SK-N-SH treated with all-trans-retinoic acid at 6 μM for 48 hours (cell line): ENCODE measurements around the gene KNG1.
"Not testable (repeated sequence)": the region's sequence is repeated elsewhere in the genome, so short reads cannot be mapped to it uniquely, and the experiment has no call there.

Source experiments
- ATAC-seq: fragments of 200-7000 bp; cut with Tn5 transposase; 3 replicates; pipeline ENCODE4 v1.9.1; 2020; ENCODE audit warnings: mild to moderate bottlenecking, moderate library complexity
- ARNTL ChIP-seq: fragments of 450-650 bp; formaldehyde crosslinking; IDR thresholded peaks from 2 replicates; pipeline ENCODE4 v1.5.0; 2020; ENCODE audit warnings: low read depth, mild to moderate bottlenecking, moderate library complexity, borderline replicate concordance
- BACH2 ChIP-seq: fragments of 250-450 bp; sonication (Bioruptor Pico); IDR thresholded peaks from 2 replicates; pipeline ENCODE4 v1.9.0; 2021; ENCODE audit warnings: mild to moderate bottlenecking, borderline replicate concordance
- CSDC2 ChIP-seq: fragments of 250-450 bp; sonication (Bioruptor Pico); IDR thresholded peaks from 2 replicates; pipeline ENCODE4 v1.5.0; 2020; ENCODE audit warnings: mild to moderate bottlenecking, moderate library complexity
- GLIS3 ChIP-seq: fragments of 250-450 bp; sonication (Bioruptor Pico); IDR thresholded peaks from 2 replicates; pipeline ENCODE4 v1.5.0; 2020; ENCODE audit warnings: mild to moderate bottlenecking, moderate library complexity
- ISL1 ChIP-seq: fragments of 250-450 bp; sonication (Bioruptor Pico); IDR thresholded peaks from 2 replicates; pipeline ENCODE4 v2.1.2; 2022; ENCODE audit warnings: mild to moderate bottlenecking, moderate library complexity
- OSR1 ChIP-seq: fragments of 250-450 bp; sonication (Bioruptor Pico); IDR thresholded peaks from 2 replicates; pipeline ENCODE4 v1.8.0; 2022; ENCODE audit warnings: moderate library complexity, mild to moderate bottlenecking, inconsistent platforms
- RARB ChIP-seq: fragments of 250-450 bp; sonication (Bioruptor Pico); IDR thresholded peaks from 2 replicates; pipeline ENCODE4 v1.8.0; 2021; ENCODE audit warnings: mild to moderate bottlenecking, moderate library complexity
- SNAI2 ChIP-seq: fragments of 250-450 bp; sonication (Bioruptor Pico); IDR thresholded peaks from 2 replicates; pipeline ENCODE4 v1.5.0; 2020; ENCODE audit warnings: mild to moderate bottlenecking, moderate library complexity
- TCF4 ChIP-seq: fragments of 250-450 bp; sonication (Bioruptor Pico); IDR thresholded peaks from 2 replicates; pipeline ENCODE4 v1.8.0; 2021; ENCODE audit warnings: mild to moderate bottlenecking, moderate library complexity, borderline replicate concordance
- TOX ChIP-seq: fragments of 250-450 bp; sonication (Bioruptor Pico); IDR thresholded peaks from 2 replicates; pipeline ENCODE4 v1.8.0; 2021; ENCODE audit warnings: mild to moderate bottlenecking, moderate library complexity, borderline replicate concordance
- ZC3H10 ChIP-seq: fragments of 250-450 bp; sonication (Bioruptor Pico); IDR thresholded peaks from 2 replicates; pipeline ENCODE4 v1.5.1; 2021; ENCODE audit warnings: mild to moderate bottlenecking, moderate library complexity
- ZFP3 ChIP-seq: fragments of 250-450 bp; sonication (Bioruptor Pico); IDR thresholded peaks from 2 replicates; pipeline ENCODE4 v1.5.0; 2020; ENCODE audit warnings: mild to moderate bottlenecking, moderate library complexity
- ZFP30 ChIP-seq: fragments of 450-650 bp; formaldehyde crosslinking; IDR thresholded peaks from 2 replicates; pipeline ENCODE4 v1.5.0; 2022; ENCODE audit warnings: mild to moderate bottlenecking, moderate library complexity
- ZNF565 ChIP-seq: fragments of 450-650 bp; formaldehyde crosslinking; conservative IDR thresholded peaks from 2 replicates; pipeline ENCODE4 v1.5.0; 2020; ENCODE audit warnings: low read depth, mild to moderate bottlenecking, moderate library complexity
- ZNF70 ChIP-seq: fragments of 450-650 bp; formaldehyde crosslinking; IDR thresholded peaks from 2 replicates; pipeline ENCODE4 v1.5.0; 2020; ENCODE audit warnings: mild to moderate bottlenecking, moderate library complexity
- ZNF8 ChIP-seq: fragments of 450-650 bp; formaldehyde crosslinking; IDR thresholded peaks from 2 replicates; pipeline ENCODE4 v1.5.0; 2020; ENCODE audit warnings: mild to moderate bottlenecking, moderate library complexity
- TF ChIP-seq, protein P1 (sequence below): fragments of 250-450 bp; sonication (Bioruptor Pico); IDR thresholded peaks from 2 replicates; pipeline ENCODE4 v1.5.1; 2021; ENCODE audit warnings: mild to moderate bottlenecking, moderate library complexity
- TF ChIP-seq, protein P2 (sequence below): fragments of 250-450 bp; sonication (Bioruptor Pico); IDR thresholded peaks from 2 replicates; pipeline ENCODE4 v1.8.0; 2020; ENCODE audit warnings: mild to moderate bottlenecking, moderate library complexity, borderline replicate concordance
- TF ChIP-seq, protein P3 (sequence below): fragments of 250-450 bp; sonication (Bioruptor Pico); IDR thresholded peaks from 2 replicates; pipeline ENCODE4 v1.8.0; 2021; ENCODE audit warnings: low read depth, mild to moderate bottlenecking, moderate library complexity, borderline replicate concordance
- TF ChIP-seq, protein P4 (sequence below): fragments of 250-450 bp; sonication (Bioruptor Pico); IDR thresholded peaks from 2 replicates; pipeline ENCODE4 v1.5.0; 2020; ENCODE audit warnings: mild to moderate bottlenecking, moderate library complexity

KNG1 gene

DNA sequence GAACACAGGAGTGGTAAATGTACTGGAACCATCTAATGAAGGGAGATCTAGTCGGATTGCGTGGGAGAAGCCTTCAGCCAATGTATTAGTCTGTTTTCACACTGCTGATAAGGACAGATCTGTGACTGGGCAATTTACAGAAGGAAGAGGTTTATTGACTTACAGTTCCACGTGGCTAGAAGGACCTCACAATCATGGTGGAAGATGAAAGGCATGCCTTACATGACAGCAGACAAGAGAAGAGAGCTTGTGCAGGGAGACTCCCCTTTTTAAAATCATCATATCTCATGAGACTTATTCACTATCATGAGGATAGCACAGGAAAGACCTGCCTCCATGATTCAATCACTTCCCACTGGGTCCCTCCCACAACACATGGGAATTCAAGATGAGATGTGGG, 34.3 kb upstream of the KNG1 start:
- ATAC-seq, result no peak
- TF ChIP-seq, protein P1, sequence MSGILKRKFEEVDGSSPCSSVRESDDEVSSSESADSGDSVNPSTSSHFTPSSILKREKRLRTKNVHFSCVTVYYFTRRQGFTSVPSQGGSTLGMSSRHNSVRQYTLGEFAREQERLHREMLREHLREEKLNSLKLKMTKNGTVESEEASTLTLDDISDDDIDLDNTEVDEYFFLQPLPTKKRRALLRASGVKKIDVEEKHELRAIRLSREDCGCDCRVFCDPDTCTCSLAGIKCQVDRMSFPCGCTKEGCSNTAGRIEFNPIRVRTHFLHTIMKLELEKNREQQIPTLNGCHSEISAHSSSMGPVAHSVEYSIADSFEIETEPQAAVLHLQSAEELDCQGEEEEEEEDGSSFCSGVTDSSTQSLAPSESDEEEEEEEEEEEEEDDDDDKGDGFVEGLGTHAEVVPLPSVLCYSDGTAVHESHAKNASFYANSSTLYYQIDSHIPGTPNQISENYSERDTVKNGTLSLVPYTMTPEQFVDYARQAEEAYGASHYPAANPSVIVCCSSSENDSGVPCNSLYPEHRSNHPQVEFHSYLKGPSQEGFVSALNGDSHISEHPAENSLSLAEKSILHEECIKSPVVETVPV (CRISPR knock-in tag), result no peak
- TF ChIP-seq TCF4 (CRISPR knock-in tag), result no peak
- TF ChIP-seq ZNF565 (CRISPR knock-in tag), result no peak
- TF ChIP-seq, protein P2, sequence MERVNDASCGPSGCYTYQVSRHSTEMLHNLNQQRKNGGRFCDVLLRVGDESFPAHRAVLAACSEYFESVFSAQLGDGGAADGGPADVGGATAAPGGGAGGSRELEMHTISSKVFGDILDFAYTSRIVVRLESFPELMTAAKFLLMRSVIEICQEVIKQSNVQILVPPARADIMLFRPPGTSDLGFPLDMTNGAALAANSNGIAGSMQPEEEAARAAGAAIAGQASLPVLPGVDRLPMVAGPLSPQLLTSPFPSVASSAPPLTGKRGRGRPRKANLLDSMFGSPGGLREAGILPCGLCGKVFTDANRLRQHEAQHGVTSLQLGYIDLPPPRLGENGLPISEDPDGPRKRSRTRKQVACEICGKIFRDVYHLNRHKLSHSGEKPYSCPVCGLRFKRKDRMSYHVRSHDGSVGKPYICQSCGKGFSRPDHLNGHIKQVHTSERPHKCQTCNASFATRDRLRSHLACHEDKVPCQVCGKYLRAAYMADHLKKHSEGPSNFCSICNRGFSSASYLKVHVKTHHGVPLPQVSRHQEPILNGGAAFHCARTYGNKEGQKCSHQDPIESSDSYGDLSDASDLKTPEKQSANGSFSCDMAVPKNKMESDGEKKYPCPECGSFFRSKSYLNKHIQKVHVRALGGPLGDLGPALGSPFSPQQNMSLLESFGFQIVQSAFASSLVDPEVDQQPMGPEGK, result no peak

DNA sequence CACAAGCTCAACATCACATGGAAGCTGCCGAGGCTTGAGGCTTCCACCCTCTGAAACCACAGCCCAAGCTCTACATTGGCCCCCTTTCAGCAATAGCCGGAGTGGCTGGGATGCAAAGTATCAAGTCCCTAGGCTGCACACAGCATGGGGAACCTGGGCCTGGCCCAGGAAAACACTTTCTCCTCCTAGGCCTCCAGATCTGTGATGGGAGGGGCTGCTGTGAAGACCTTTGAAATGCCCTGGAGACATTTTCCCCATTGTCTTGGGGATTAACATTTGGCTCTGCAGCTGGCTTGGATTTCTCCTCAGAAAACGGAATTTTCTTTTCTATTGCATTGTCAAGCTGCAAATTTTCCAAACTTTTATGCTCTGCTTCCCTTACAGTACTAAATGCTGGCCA, 33.2 kb upstream of the KNG1 start:
- TF ChIP-seq, protein P3, sequence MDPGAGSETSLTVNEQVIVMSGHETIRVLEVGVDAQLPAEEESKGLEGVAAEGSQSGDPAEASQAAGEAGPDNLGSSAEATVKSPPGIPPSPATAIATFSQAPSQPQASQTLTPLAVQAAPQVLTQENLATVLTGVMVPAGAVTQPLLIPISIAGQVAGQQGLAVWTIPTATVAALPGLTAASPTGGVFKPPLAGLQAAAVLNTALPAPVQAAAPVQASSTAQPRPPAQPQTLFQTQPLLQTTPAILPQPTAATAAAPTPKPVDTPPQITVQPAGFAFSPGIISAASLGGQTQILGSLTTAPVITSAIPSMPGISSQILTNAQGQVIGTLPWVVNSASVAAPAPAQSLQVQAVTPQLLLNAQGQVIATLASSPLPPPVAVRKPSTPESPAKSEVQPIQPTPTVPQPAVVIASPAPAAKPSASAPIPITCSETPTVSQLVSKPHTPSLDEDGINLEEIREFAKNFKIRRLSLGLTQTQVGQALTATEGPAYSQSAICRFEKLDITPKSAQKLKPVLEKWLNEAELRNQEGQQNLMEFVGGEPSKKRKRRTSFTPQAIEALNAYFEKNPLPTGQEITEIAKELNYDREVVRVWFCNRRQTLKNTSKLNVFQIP, result no peak
- TF ChIP-seq SNAI2 (CRISPR knock-in tag) (no peak), GLIS3 (no peak), ZFP3 (CRISPR knock-in tag) (no peak), CSDC2 (CRISPR knock-in tag) (no peak)
- TF ChIP-seq, protein P2, result no peak
- ATAC-seq, result no peak

DNA sequence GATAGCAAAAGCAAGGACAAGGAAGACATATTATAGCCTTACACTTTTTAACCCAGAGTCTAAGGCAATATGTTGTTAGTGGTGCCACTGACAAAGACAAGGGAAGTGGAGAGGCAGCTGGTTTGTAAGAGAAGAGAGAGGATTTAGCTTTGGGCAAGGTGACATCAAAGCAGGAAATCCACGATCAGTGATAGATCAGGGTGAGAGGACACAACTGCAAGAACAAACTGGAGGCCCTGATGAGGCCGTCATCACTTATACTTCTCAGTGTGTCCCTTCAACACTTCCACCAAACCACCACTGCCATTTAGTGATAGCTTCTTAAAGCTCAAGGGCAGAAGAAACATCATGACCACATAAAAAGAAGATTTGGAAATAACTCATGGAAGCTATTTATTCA, 30.7 kb upstream of the KNG1 start:
- not testable (repeated sequence) for ATAC-seq

DNA sequence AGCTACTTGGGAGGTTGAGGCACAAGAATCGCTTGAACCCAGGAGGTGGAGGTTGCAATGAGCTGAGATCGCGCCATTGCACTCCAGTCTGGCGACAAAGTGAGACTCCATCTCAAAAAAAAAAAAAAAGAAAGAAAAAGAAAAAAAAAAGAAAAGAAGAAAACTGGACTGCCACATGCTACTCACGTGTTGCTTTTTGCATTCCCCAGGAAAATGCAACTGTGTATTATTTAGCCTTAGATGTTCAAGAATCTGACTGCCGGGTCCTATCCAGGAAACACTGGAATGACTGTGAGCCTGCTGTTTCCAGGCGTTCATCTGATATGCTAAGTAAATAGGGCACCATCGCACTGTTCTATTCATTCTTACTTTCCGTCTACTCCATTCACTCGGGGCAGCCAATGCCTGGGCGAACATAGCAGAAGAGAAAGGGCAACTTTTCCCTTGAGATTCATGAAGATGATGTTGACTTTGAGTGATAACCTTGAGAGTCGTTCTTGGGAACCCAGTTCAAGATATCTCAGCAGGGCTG, 30.0 kb upstream of the KNG1 start:
- no peak for ATAC-seq
- TF ChIP-seq RARB (CRISPR knock-in tag) (no peak), BACH2 (CRISPR knock-in tag) (no peak), TOX (no peak), ZFP30 (CRISPR knock-in tag) (no peak), TCF4 (CRISPR knock-in tag) (no peak)

DNA sequence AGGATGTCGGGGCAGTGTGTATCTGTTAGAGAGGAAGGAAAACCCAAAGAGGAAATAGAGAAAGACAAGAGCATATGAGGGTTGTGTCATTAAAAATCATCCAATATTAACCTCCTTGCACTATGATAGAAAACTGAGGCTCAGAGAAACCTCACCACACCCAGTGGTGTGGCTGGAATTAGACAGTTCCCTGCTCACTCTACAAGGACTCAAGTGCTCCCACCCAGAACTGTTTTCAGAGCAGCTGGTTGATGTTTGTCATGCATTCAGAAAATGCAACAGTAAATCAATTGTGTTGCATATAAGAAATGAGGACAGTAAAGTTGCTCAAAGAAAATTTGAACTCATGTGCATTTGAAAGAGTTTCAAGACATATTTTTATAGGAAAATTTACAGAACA, 26.9 kb upstream of the KNG1 start:
- not testable (repeated sequence) for ATAC-seq

DNA sequence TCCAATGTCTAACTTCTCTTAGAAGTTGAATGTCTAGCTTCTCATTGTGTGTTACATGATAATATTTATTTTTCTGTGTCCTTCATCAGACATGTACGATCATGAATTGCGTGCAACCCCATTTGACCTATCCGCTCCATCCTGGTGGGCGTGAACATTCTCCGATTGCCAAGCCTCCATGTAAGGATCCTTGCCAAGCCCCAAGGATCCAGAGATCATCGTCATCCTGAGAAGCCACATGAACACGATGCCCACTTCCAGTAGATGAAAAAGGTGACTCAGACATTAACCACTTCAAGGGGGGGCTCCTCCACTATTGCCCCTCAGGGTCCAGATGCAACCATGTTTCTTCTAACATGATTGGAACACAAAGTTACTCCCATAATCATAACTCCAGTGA, 25.5 kb upstream of the KNG1 start:
- no peak for ATAC-seq
- TF ChIP-seq, protein P4, sequence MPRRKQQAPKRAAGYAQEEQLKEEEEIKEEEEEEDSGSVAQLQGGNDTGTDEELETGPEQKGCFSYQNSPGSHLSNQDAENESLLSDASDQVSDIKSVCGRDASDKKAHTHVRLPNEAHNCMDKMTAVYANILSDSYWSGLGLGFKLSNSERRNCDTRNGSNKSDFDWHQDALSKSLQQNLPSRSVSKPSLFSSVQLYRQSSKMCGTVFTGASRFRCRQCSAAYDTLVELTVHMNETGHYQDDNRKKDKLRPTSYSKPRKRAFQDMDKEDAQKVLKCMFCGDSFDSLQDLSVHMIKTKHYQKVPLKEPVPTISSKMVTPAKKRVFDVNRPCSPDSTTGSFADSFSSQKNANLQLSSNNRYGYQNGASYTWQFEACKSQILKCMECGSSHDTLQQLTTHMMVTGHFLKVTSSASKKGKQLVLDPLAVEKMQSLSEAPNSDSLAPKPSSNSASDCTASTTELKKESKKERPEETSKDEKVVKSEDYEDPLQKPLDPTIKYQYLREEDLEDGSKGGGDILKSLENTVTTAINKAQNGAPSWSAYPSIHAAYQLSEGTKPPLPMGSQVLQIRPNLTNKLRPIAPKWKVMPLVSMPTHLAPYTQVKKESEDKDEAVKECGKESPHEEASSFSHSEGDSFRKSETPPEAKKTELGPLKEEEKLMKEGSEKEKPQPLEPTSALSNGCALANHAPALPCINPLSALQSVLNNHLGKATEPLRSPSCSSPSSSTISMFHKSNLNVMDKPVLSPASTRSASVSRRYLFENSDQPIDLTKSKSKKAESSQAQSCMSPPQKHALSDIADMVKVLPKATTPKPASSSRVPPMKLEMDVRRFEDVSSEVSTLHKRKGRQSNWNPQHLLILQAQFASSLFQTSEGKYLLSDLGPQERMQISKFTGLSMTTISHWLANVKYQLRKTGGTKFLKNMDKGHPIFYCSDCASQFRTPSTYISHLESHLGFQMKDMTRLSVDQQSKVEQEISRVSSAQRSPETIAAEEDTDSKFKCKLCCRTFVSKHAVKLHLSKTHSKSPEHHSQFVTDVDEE, result no peak
- TF ChIP-seq ISL1 (CRISPR knock-in tag), result no peak
- TF ChIP-seq, protein P2, result no peak
- TF ChIP-seq OSR1 (CRISPR knock-in tag), result no peak
- no peak for TF ChIP-seq ZC3H10 (CRISPR knock-in tag)
- no peak for TF ChIP-seq ZFP3 (CRISPR knock-in tag)
- TF ChIP-seq ZNF8 (CRISPR knock-in tag), result no peak
- no peak for TF ChIP-seq BACH2 (CRISPR knock-in tag)
- no peak for TF ChIP-seq CSDC2 (CRISPR knock-in tag)
- no peak for TF ChIP-seq ZNF70
- no peak for TF ChIP-seq SNAI2 (CRISPR knock-in tag)
- TF ChIP-seq ARNTL, result no peak
- TF ChIP-seq, all 23 proteins: peak for 0
